ENCODE data around the gene NHERF2. TPM values are rescaled to one million over a fixed set of nuclear protein-coding genes. Genes with fewer than 3 reads are reported as not detected.

The NHERF2 gene
- total and polyA plus RNA-seq, 9 of the 15 experiments (the other 6 are each of a cell fraction or from before 2014, with no cell fraction given) = 0.15 to 42.0 (median 12.5) TPM

DNA sequence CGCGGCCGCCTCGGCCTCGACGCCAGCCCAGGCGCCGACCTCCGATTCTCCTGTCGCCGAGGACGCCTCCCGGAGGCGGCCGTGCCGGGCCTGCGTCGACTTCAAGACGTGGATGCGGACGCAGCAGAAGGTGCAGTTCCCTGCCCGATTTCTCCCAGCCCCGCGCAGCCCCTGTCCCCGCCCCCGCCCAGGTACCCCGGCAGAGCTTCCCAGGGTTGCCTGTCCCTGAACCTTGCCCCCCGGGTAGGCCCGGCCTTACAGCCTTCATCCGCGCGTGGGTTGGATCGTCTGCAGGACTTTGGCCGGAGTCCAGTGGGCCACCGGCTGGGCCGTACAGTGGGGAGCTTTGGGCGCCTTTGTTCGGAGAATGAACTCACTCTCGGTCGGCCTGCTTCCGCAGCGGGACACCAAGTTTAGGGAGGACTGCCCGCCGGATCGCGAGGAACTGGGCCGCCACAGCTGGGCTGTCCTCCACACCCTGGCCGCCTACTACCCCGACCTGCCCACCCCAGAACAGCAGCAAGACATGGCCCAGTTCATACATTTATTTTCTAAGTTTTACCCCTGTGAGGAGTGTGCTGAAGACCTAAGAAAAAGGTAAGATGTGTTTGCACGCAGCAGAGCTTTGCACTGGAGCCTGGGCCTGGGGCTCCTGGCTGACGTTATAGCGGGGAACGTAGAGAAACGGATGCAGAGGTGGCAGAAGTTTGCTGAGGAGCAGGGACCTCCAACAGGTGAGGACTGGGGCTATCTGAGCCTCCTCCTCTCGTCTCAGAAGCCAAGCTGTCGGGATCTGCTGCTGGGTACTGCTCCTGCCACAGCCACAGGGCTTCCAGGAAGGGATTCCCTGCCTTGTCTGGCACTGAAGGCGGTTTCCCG is 42.1 kb upstream of the NHERF2 start:
- Histone ChIP-seq H4K20me1 (replicated peaks; ENCODE audit: control insufficient read depth, insufficient read depth, low read length) (no peaks in the 10 kb centered on the region), H3K27me3 (ENCODE audit: control insufficient read depth in 2 of 2, insufficient read depth in 2 of 2, low read length in 2 of 2) (no peaks in the 10 kb centered on the region), H3K9me3 (replicated peaks; ENCODE audit: control insufficient read depth, insufficient read depth, low read depth, low read length) (no peaks in the 10 kb centered on the region), H3K4me2 (ENCODE audit: insufficient read depth, low read length) (peak overlapping the region; percentile 82), H3K4me1 (replicated peaks in 1 of 2; ENCODE audit: control insufficient read depth in 2 of 2, insufficient read depth in 2 of 2, low read length in 2 of 2) (peaks cover 6 to 73% of the 10 kb centered on the region in 2 experiments; a peak in 4 of 5 replicates), H2AFZ (ENCODE audit: low read depth, low read length) (peak overlapping the region; percentile 82), H3K9me1 (ENCODE audit: control insufficient read depth, insufficient read depth, low read length) (no peaks in the 10 kb centered on the region), H3K36me3 (ENCODE audit: control insufficient read depth, insufficient read depth, low read length) (peaks cover 24% of the 10 kb centered on the region; the same call in 1 of the 3 replicates), H3K4me3 (peak overlapping the region; percentile 70), H3K9ac (ENCODE audit: insufficient read depth in 1 of 2, low read depth in 2 of 2, low read length in 2 of 2) (peak overlapping the region; percentile 67 to 98), H3K79me2 (ENCODE audit: control insufficient read depth, insufficient read depth, low read length) (peaks cover 16% of the 10 kb centered on the region), H3K27ac (ENCODE audit: extremely low read depth, low read depth, low read length) (peak overlapping the region; percentile 73)
- ATAC-seq = peak; percentile 25
- WGBS (ENCODE audit: insufficient coverage, low coverage, missing lambda C conversion rate) = 2% methylated on average over 47 of the region's 58 CpGs
- peak; percentile 65 for FAIRE-seq
- ChIA-PET POLR2A (interaction anchor here (0.6 to 10.2 kb wide), 8 partner anchors 8 to 32 kb away, joined by 3 to 103 read pairs (median 4); partner anchors contain the start of genes RNF151, RPS2 and TBL3), CTCF (ENCODE audit: low intra/inter-chr PET ratio) (interaction anchor here (0.7 kb wide), 1 partner anchor 197 kb away, joined by 3 read pairs; no protein-coding TSS in a partner anchor)
- intact Hi-C loops (cut with micrococcal nuclease) = no loop called here
- in situ Hi-C loops (cut with MboI) = no loop called here
- peak; percentile 46 to 72 (median 64) for DNase-seq (ENCODE audit: extremely low read depth in 1 of 4, low spot score in 3 of 4)
- TSS peak; percentile 68 for BruUV-seq (replicated peaks)
- TF ChIP-seq FOXJ2 (tag; IDR thresholded peaks at IDR 0.05) = 0 out of 2 replicates have a peak, but pooled peaks have one; percentile 4
- 0 out of 2 replicates have a peak, but pooled peaks have one; percentile 11 for TF ChIP-seq KDM2B (CRISPR knock-in tag; IDR thresholded peaks at IDR 0.05)
- TF ChIP-seq TCF7L2 (IDR thresholded peaks at IDR 0.05; ENCODE audit: low read depth, low read length) = no peak
- TF ChIP-seq MEF2D (tag; conservative IDR thresholded peaks at IDR 0.05; ENCODE audit: low read depth) = no peak
- TF ChIP-seq RBM14 (IDR thresholded peaks at IDR 0.05; ENCODE audit: borderline replicate concordance, insufficient read depth, low read depth, low read length) = no peak
- TF ChIP-seq, protein P1, sequence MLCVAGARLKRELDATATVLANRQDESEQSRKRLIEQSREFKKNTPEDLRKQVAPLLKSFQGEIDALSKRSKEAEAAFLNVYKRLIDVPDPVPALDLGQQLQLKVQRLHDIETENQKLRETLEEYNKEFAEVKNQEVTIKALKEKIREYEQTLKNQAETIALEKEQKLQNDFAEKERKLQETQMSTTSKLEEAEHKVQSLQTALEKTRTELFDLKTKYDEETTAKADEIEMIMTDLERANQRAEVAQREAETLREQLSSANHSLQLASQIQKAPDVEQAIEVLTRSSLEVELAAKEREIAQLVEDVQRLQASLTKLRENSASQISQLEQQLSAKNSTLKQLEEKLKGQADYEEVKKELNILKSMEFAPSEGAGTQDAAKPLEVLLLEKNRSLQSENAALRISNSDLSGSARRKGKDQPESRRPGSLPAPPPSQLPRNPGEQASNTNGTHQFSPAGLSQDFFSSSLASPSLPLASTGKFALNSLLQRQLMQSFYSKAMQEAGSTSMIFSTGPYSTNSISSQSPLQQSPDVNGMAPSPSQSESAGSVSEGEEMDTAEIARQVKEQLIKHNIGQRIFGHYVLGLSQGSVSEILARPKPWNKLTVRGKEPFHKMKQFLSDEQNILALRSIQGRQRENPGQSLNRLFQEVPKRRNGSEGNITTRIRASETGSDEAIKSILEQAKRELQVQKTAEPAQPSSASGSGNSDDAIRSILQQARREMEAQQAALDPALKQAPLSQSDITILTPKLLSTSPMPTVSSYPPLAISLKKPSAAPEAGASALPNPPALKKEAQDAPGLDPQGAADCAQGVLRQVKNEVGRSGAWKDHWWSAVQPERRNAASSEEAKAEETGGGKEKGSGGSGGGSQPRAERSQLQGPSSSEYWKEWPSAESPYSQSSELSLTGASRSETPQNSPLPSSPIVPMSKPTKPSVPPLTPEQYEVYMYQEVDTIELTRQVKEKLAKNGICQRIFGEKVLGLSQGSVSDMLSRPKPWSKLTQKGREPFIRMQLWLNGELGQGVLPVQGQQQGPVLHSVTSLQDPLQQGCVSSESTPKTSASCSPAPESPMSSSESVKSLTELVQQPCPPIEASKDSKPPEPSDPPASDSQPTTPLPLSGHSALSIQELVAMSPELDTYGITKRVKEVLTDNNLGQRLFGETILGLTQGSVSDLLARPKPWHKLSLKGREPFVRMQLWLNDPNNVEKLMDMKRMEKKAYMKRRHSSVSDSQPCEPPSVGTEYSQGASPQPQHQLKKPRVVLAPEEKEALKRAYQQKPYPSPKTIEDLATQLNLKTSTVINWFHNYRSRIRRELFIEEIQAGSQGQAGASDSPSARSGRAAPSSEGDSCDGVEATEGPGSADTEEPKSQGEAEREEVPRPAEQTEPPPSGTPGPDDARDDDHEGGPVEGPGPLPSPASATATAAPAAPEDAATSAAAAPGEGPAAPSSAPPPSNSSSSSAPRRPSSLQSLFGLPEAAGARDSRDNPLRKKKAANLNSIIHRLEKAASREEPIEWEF (CRISPR knock-in tag; IDR thresholded peaks at IDR 0.05) = no peak
- no peak for TF ChIP-seq NR2C2 (CRISPR knock-in tag; IDR thresholded peaks at IDR 0.05)
- TF ChIP-seq NR2C2 (tag; IDR thresholded peaks at IDR 0.05) = peak; percentile 96
- no peak for TF ChIP-seq STAT5B (CRISPR knock-in tag; IDR thresholded peaks at IDR 0.05)
- no peak for TF ChIP-seq HNRNPLL (IDR thresholded peaks at IDR 0.05; ENCODE audit: low read depth, low read length, poor library complexity, severe bottlenecking)
- TF ChIP-seq, protein P2, sequence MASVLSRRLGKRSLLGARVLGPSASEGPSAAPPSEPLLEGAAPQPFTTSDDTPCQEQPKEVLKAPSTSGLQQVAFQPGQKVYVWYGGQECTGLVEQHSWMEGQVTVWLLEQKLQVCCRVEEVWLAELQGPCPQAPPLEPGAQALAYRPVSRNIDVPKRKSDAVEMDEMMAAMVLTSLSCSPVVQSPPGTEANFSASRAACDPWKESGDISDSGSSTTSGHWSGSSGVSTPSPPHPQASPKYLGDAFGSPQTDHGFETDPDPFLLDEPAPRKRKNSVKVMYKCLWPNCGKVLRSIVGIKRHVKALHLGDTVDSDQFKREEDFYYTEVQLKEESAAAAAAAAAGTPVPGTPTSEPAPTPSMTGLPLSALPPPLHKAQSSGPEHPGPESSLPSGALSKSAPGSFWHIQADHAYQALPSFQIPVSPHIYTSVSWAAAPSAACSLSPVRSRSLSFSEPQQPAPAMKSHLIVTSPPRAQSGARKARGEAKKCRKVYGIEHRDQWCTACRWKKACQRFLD (CRISPR knock-in tag; IDR thresholded peaks at IDR 0.05) = no peak
- TF ChIP-seq CEBPB (tag; IDR thresholded peaks at IDR 0.05) = no peak
- TF ChIP-seq CBX2 (IDR thresholded peaks at IDR 0.05; ENCODE audit: insufficient read depth, low read length, poor library complexity, severe bottlenecking) = no peak

Data from K562 (cell line).